K562 (cell line): ENCODE data around the gene HEXD. TPM values are rescaled to one million over a fixed set of nuclear protein-coding genes. Genes with fewer than 3 reads are reported as not detected.
A peak's percentile ranks its signal among the peaks of the same experiment; 100 is the strongest.

ENCODE experiments used
- ATF6 ChIP-seq: sonication (generic); formaldehyde crosslinking; IDR thresholded peaks from 2 replicates; pipeline ENCODE4 v1.4.0; 2020; ENCODE audit warnings: mild to moderate bottlenecking, missing genetic modification reagents
- CBFB ChIP-seq: sonication (generic); formaldehyde crosslinking; IDR thresholded peaks from 2 replicates; pipeline ENCODE4 v1.4.0; 2020; ENCODE audit warnings: mild to moderate bottlenecking, missing genetic modification reagents
- CHCHD3 ChIP-seq: fragments of 250-450 bp; sonication (Bioruptor Pico); IDR thresholded peaks from 2 replicates; pipeline ENCODE4 v2.1.2; 2022; ENCODE audit warnings: mild to moderate bottlenecking
- E2F3 ChIP-seq: fragments of 250-450 bp; sonication (Bioruptor Pico); IDR thresholded peaks from 2 replicates; pipeline ENCODE4 v1.4.0; 2020; ENCODE audit warnings: mild to moderate bottlenecking
- EHMT2 ChIP-seq: fragments of 450-650 bp; IDR thresholded peaks from 2 replicates; pipeline ENCODE4 v1.6.1; 2018; ENCODE audit warnings: antibody characterized with exemption
- ESRRA ChIP-seq: fragments of 450-650 bp; IDR thresholded peaks from 2 replicates; pipeline ENCODE4 v1.6.1; 2014; ENCODE audit warnings: low read depth, mild to moderate bottlenecking, moderate library complexity, borderline replicate concordance
- ESRRB ChIP-seq: fragments of 250-450 bp; sonication (Bioruptor Pico); IDR thresholded peaks from 2 replicates; pipeline ENCODE4 v1.5.0; 2020; ENCODE audit warnings: mild to moderate bottlenecking, moderate library complexity, borderline replicate concordance
- FOSL1 ChIP-seq: fragments of 200-800 bp; sonication (Bioruptor generic); conservative IDR thresholded peaks from 2 replicates; pipeline ENCODE4 v1.6.1; 2016; ENCODE audit warnings: missing genetic modification characterization, missing compliant biosample characterization
- FOXJ3 ChIP-seq: sonication (generic); formaldehyde crosslinking; IDR thresholded peaks from 2 replicates; pipeline ENCODE4 v1.4.0; 2020; ENCODE audit warnings: mild to moderate bottlenecking, missing genetic modification reagents
- GABPA ChIP-seq: fragments of 200-800 bp; sonication (Bioruptor generic); conservative IDR thresholded peaks from 2 replicates; pipeline ENCODE4 v1.6.1; 2016; ENCODE audit warnings: low read depth, missing genetic modification characterization, missing compliant biosample characterization
- JUNB ChIP-seq: fragments of 450-650 bp; formaldehyde crosslinking; conservative IDR thresholded peaks from 2 replicates; pipeline ENCODE4 v1.4.0; 2020; ENCODE audit warnings: mild to moderate bottlenecking
- KHSRP ChIP-seq: fragments of 450-650 bp; IDR thresholded peaks from 2 replicates; pipeline ENCODE4 v1.6.1; 2017
- MXD1 ChIP-seq: fragments of 250-450 bp; sonication (Bioruptor Pico); IDR thresholded peaks from 2 replicates; pipeline ENCODE4 v1.8.0; 2021; ENCODE audit warnings: borderline replicate concordance, mild to moderate bottlenecking, moderate library complexity; ENCODE audit not compliant: poor library complexity, severe bottlenecking
- NEUROD1 ChIP-seq: fragments of 150-350 bp; IDR thresholded peaks from 2 replicates; pipeline ENCODE4 v1.6.1; 2014; ENCODE audit warnings: borderline replicate concordance, low read length, low read depth; ENCODE audit not compliant: partially characterized antibody
- NFATC3 ChIP-seq: fragments of 450-650 bp; IDR thresholded peaks from 2 replicates; pipeline ENCODE4 v1.6.1; 2017; ENCODE audit warnings: mild to moderate bottlenecking
- PCBP1 ChIP-seq: fragments of 200-400 bp; formaldehyde crosslinking; IDR thresholded peaks from 2 replicates; pipeline ENCODE4 v1.6.1; 2018; ENCODE audit warnings: mild to moderate bottlenecking, low read depth, low read length; ENCODE audit not compliant: poor library complexity, severe bottlenecking
- PHF8 ChIP-seq: fragments of 200-600 bp; sonication (generic); IDR thresholded peaks from 2 replicates; pipeline ENCODE4 v1.6.1; 2012; ENCODE audit warnings: mixed run types, mild to moderate bottlenecking, inconsistent platforms, low read length, moderate library complexity, borderline replicate concordance
- PPARD ChIP-seq: fragments of 250-450 bp; sonication (Bioruptor Pico); IDR thresholded peaks from 2 replicates; pipeline ENCODE4 v1.8.0; 2022; ENCODE audit warnings: inconsistent platforms, mild to moderate bottlenecking, moderate library complexity
- SAFB ChIP-seq: fragments of 200-400 bp; formaldehyde crosslinking; IDR thresholded peaks from 2 replicates; pipeline ENCODE4 v1.6.1; 2017; ENCODE audit warnings: low read depth, low read length, borderline replicate concordance
- SMARCB1 ChIP-seq: IDR thresholded peaks from 2 replicates; pipeline ENCODE4 v1.6.1; 2011; ENCODE audit warnings: improper control_type of control experiment, low read depth; ENCODE audit not compliant: insufficient read length
- SNAPC5 ChIP-seq: fragments of 250-450 bp; sonication (Bioruptor Pico); IDR thresholded peaks from 2 replicates; pipeline ENCODE4 v1.8.0; 2021; ENCODE audit warnings: moderate library complexity, mild to moderate bottlenecking, inconsistent platforms
- SNIP1 ChIP-seq: fragments of 450-650 bp; IDR thresholded peaks from 2 replicates; pipeline ENCODE4 v1.7.1; 2017; ENCODE audit warnings: low read depth, mild to moderate bottlenecking
- TCFL5 ChIP-seq: fragments of 250-450 bp; sonication (Bioruptor Pico); conservative IDR thresholded peaks from 2 replicates; pipeline ENCODE4 v1.6.1; 2021; ENCODE audit warnings: mild to moderate bottlenecking, moderate library complexity, matching md5 sums
- ZNF395 ChIP-seq: fragments of 200-800 bp; sonication (Bioruptor generic); IDR thresholded peaks from 2 replicates; pipeline ENCODE4 v1.6.1; 2017; ENCODE audit warnings: missing genetic modification characterization, missing compliant biosample characterization
- ZNF41 ChIP-seq: fragments of 250-450 bp; sonication (Bioruptor Pico); conservative IDR thresholded peaks from 2 replicates; pipeline ENCODE4 v1.4.0; 2020; ENCODE audit warnings: mild to moderate bottlenecking
- polyA plus RNA-seq, 8 experiments: library from polyadenylated mRNA; depleted of rRNA in 4 of 8; stranded (reverse) in 5 of 8; unstranded in 3 of 8; fragments of >200 nt; fragmentation: Nextera tagmentation in 2 of 8; fragmentation: Illumina TruSeq in 1 of 8; extraction: Ambion mirVana in 2 of 8; extraction: Trizol in 1 of 8; gene quantifications; 2 replicates each; pipeline versions ENCODE4 v1.2.1 to v1.2.3, GENCODE V29; 2011 to 2014; ENCODE audit warnings: inconsistent platforms in 1 of 8, missing spikeins in 1 of 8
- total RNA-seq, 7 experiments: library from RNA; depleted of rRNA in 6 of 7; stranded (reverse); fragments of >200 nt in 6 of 7; fragmentation: Illumina TruSeq in 2 of 7; extraction: Trizol in 2 of 7; gene quantifications; 2 replicates each; pipeline versions ENCODE4 v1.2.1 to v1.2.3, GENCODE V29; 2011 to 2021; ENCODE audit warnings: low replicate concordance in 1 of 7

HEXD gene
- total and polyA plus RNA-seq, 9 of the 15 experiments (the other 6 are each of a cell fraction or from before 2014, with no cell fraction given) = 1.0 to 25.3 (median 10.0) TPM

- TF ChIP-seq SAFB = no peak; the same call in 1 of the 2 replicates
- TF ChIP-seq MXD1 (CRISPR knock-in tag) = no peak
- no peak for TF ChIP-seq CHCHD3 (CRISPR knock-in tag)
- TF ChIP-seq PCBP1 = peak; percentile 79
- peak; percentile 77 for TF ChIP-seq ZNF395 (CRISPR knock-in tag)
- no peak for TF ChIP-seq CBFB (CRISPR knock-in tag)
- TF ChIP-seq EHMT2 = no peak
- TF ChIP-seq JUNB (CRISPR knock-in tag) = no peak
- TF ChIP-seq PHF8 = peak; percentile 90; the same call in 1 of the 2 replicates
- peak; percentile 73 for TF ChIP-seq NEUROD1
- no peak for TF ChIP-seq ESRRB (CRISPR knock-in tag)
- no peak for TF ChIP-seq KHSRP
- TF ChIP-seq SNIP1 = no peak
- TF ChIP-seq SMARCB1 = no peak
- no peak; the same call in 1 of the 2 replicates for TF ChIP-seq GABPA (tag)
- TF ChIP-seq FOSL1 (tag) = 0 out of 2 replicates have a peak, but pooled peaks have one; percentile 18
- TF ChIP-seq ATF6 (CRISPR knock-in tag) = 0 out of 2 replicates have a peak, but pooled peaks have one; percentile 19
- no peak for TF ChIP-seq FOXJ3 (CRISPR knock-in tag)
- peak; percentile 68; the same call in 1 of the 2 replicates for TF ChIP-seq ESRRA
- no peak for TF ChIP-seq PPARD (CRISPR knock-in tag)
- no peak for TF ChIP-seq SNAPC5
- TF ChIP-seq E2F3 = no peak
- TF ChIP-seq TCFL5 = no peak
- TF ChIP-seq ZNF41 (CRISPR knock-in tag) = no peak
- TF ChIP-seq NFATC3 = no peak
Measured at GRCh38 chr17:82418001-82418986, at the start of gene HEXD, which contains the start of gene OGFOD3 (continued).
